ENCODE measurements around the gene COL4A3.

Gene COL4A3

GRCh38 chr2:227349989-227350612 lies 185.7 kb downstream of the COL4A3 start:
- no peak for DNase-seq

- DNase-seq: no peak
These were observed 187.2 kb downstream of the COL4A3 start for GRCh38 chr2:227351639-227352038.

GRCh38 chr2:227360351-227360750 lies 195.9 kb downstream of the COL4A3 start:
- DNase-seq: no peak

- no peak for DNase-seq
These were observed 199.3 kb downstream of the COL4A3 start for GRCh38 chr2:227363756-227364155.

Data from fibroblast of skin of right biceps (primary cell).